Neural progenitor cell (in vitro differentiated cells): ENCODE data around the gene SARDH. TPM values are rescaled to one million over a fixed set of nuclear protein-coding genes. Genes with fewer than 3 reads are reported as not detected.

Experiments
- DNase-seq: peaks from one replicate; pipeline ENCODE4 v3.0.0-alpha.2; 2016; ENCODE audit warnings: low spot score
- H2AFZ ChIP-seq: fragments of 200-600 bp; sonication (generic); replicated peaks from 2 replicates; pipeline ENCODE4 v1.6.1; 2016; ENCODE audit warnings: antibody characterized with exemption
- H3F3A ChIP-seq: fragments of 200-600 bp; sonication (generic); 2 replicates; pipeline ENCODE4 v1.6.1; 2016; ENCODE audit warnings: antibody characterized with exemption, low read depth
- H3K27ac ChIP-seq: fragments of 200-600 bp; sonication (generic); 2 replicates; pipeline ENCODE4 v1.5.1; 2016; ENCODE audit warnings: mild to moderate bottlenecking
- H3K27me3 ChIP-seq: fragments of 200-600 bp; sonication (generic); 2 replicates; pipeline ENCODE4 v1.6.1; 2016; ENCODE audit warnings: mild to moderate bottlenecking, moderate library complexity
- H3K36me3 ChIP-seq: fragments of 200-600 bp; sonication (generic); 2 replicates; pipeline ENCODE4 v1.5.1; 2016
- H3K4me1 ChIP-seq: fragments of 200-600 bp; sonication (generic); 2 replicates; pipeline ENCODE4 v1.6.1; 2016; ENCODE audit warnings: mixed run types
- H3K4me2 ChIP-seq: fragments of 200-600 bp; sonication (generic); 2 replicates; pipeline ENCODE4 v1.6.1; 2016
- H3K4me3 ChIP-seq: fragments of 200-600 bp; sonication (generic); 2 replicates; pipeline ENCODE4 v1.5.1; 2016
- H3K79me2 ChIP-seq: fragments of 200-600 bp; sonication (generic); 2 replicates; pipeline ENCODE4 v1.6.1; 2016; ENCODE audit warnings: low read depth
- H3K9ac ChIP-seq: fragments of 200-600 bp; sonication (generic); 2 replicates; pipeline ENCODE4 v1.6.1; 2016
- H3K9me3 ChIP-seq: fragments of 200-600 bp; sonication (generic); 2 replicates; pipeline ENCODE4 v1.5.1; 2016; ENCODE audit warnings: low read depth
- H4K20me1 ChIP-seq: fragments of 200-600 bp; sonication (generic); 2 replicates; pipeline ENCODE4 v1.6.1; 2016; ENCODE audit warnings: low read depth
- H3K27ac Mint-ChIP-seq: 3 replicates; pipeline ENCODE4 v1.8.0; 2021; ENCODE audit warnings: mixed read lengths
- H3K27me3 Mint-ChIP-seq: 2 replicates; pipeline ENCODE4 v1.8.0; 2022; ENCODE audit warnings: low read depth, mild to moderate bottlenecking, inconsistent platforms, moderate library complexity, mixed read lengths; ENCODE audit not compliant: insufficient read depth
- H3K36me3 Mint-ChIP-seq: 3 replicates; pipeline ENCODE4 v1.8.0; 2021; ENCODE audit warnings: mixed read lengths
- H3K4me1 Mint-ChIP-seq: 3 replicates; pipeline ENCODE4 v1.8.0; 2021; ENCODE audit warnings: mixed read lengths
- H3K4me3 Mint-ChIP-seq: 3 replicates; pipeline ENCODE4 v1.8.0; 2021; ENCODE audit warnings: mild to moderate bottlenecking, moderate library complexity, mixed read lengths
- H3K9me3 Mint-ChIP-seq: 3 replicates; pipeline ENCODE4 v1.8.0; 2020; ENCODE audit warnings: mixed read lengths
- CTCF ChIP-seq: fragments of 200-600 bp; sonication (generic); IDR thresholded peaks from 2 replicates; pipeline ENCODE4 v1.5.1; 2017; ENCODE audit warnings: antibody characterized with exemption, mild to moderate bottlenecking
- EZH2 ChIP-seq: fragments of 200-600 bp; sonication (generic); IDR thresholded peaks from 2 replicates; pipeline ENCODE4 v1.6.1; 2017; ENCODE audit warnings: antibody characterized with exemption, mild to moderate bottlenecking, moderate library complexity
- EZH2phosphoT487 ChIP-seq: fragments of 200-600 bp; sonication (generic); IDR thresholded peaks from 2 replicates; pipeline ENCODE4 v1.6.1; 2017; ENCODE audit warnings: antibody characterized with exemption
- total RNA-seq: library from RNA; depleted of rRNA; stranded (reverse); fragments of >200 nt; gene quantifications from 2 replicates; pipeline ENCODE4 v1.2.3, GENCODE V29; 2015; ENCODE audit warnings: low replicate concordance

SARDH gene
- total RNA-seq, 1 donor from 2014 or later: 3.9 TPM

GRCh38 chr9:133703591-133704399 is 34.4 kb downstream of the SARDH start:
- H3K36me3 ChIP-seq: no peaks in the 10 kb centered on the region
- no peaks in the 10 kb centered on the region for H3K9me3 ChIP-seq
- no peaks in the 10 kb centered on the region for H3K36me3 Mint-ChIP-seq
- peaks cover 17% of the 10 kb centered on the region for H3K4me1 Mint-ChIP-seq
- H4K20me1 ChIP-seq: no peaks in the 10 kb centered on the region
- no peak overlapping the region for H2AFZ ChIP-seq
- no peak overlapping the region for H3K27ac Mint-ChIP-seq
- no peaks in the 10 kb centered on the region for H3F3A ChIP-seq
- H3K27me3 ChIP-seq: no peaks in the 10 kb centered on the region
- peaks cover 12% of the 10 kb centered on the region for H3K4me1 ChIP-seq
- H3K9me3 Mint-ChIP-seq: no peaks in the 10 kb centered on the region
- no peak overlapping the region for H3K27ac ChIP-seq
- H3K9ac ChIP-seq: no peak overlapping the region
- no peak overlapping the region for H3K4me2 ChIP-seq
- H3K4me3 ChIP-seq: no peak overlapping the region
- H3K79me2 ChIP-seq: no peaks in the 10 kb centered on the region
- no peak overlapping the region for H3K4me3 Mint-ChIP-seq
- H3K27me3 Mint-ChIP-seq: peaks cover 5% of the 10 kb centered on the region
- TF ChIP-seq EZH2: no peak
- TF ChIP-seq EZH2phosphoT487: no peak
- no peak for TF ChIP-seq CTCF
- no peak for DNase-seq

- Mint-ChIP-seq H3K27ac (no peak overlapping the region), H3K4me3 (no peak overlapping the region), H3K36me3 (peaks cover 1% of the 10 kb centered on the region), H3K9me3 (no peaks in the 10 kb centered on the region), H3K4me1 (peaks cover 17% of the 10 kb centered on the region), H3K27me3 (peaks cover 5% of the 10 kb centered on the region)
- H3K27ac ChIP-seq: no peak overlapping the region
- H3K4me1 ChIP-seq: peaks cover 12% of the 10 kb centered on the region
- peak overlapping the region; percentile 45 for H2AFZ ChIP-seq
- DNase-seq: no peak
- no peaks in the 10 kb centered on the region for H3K27me3 ChIP-seq
- no peak overlapping the region for H3K9ac ChIP-seq
- TF ChIP-seq CTCF (no peak), EZH2phosphoT487 (no peak), EZH2 (no peak)
- peak overlapping the region; percentile 3 for H3K4me2 ChIP-seq
- H3K9me3 ChIP-seq: no peaks in the 10 kb centered on the region
- H3K36me3 ChIP-seq: no peaks in the 10 kb centered on the region
- H3K79me2 ChIP-seq: no peaks in the 10 kb centered on the region
- H3K4me3 ChIP-seq: no peak overlapping the region
- H3F3A ChIP-seq: no peaks in the 10 kb centered on the region
- no peaks in the 10 kb centered on the region for H4K20me1 ChIP-seq
These were observed 35.2 kb downstream of the SARDH start for GRCh38 chr9:133702798-133703590.

GRCh38 chr9:133701981-133702797 is 36.0 kb downstream of the SARDH start:
- Histone ChIP-seq H4K20me1 (no peaks in the 10 kb centered on the region), H3K4me2 (peak overlapping the region; percentile 3), H2AFZ (peak overlapping the region; percentile 45), H3K4me3 (no peak overlapping the region), H3F3A (no peaks in the 10 kb centered on the region), H3K9ac (peak overlapping the region; percentile 27), H3K27me3 (no peaks in the 10 kb centered on the region), H3K79me2 (no peaks in the 10 kb centered on the region), H3K9me3 (no peaks in the 10 kb centered on the region), H3K27ac (no peak overlapping the region), H3K36me3 (no peaks in the 10 kb centered on the region), H3K4me1 (peaks cover 12% of the 10 kb centered on the region)
- Mint-ChIP-seq H3K9me3 (no peaks in the 10 kb centered on the region), H3K36me3 (peaks cover 1% of the 10 kb centered on the region), H3K27ac (no peak overlapping the region), H3K27me3 (peaks cover 5% of the 10 kb centered on the region), H3K4me3 (no peak overlapping the region), H3K4me1 (peaks cover 17% of the 10 kb centered on the region)
- no peak for DNase-seq
- TF ChIP-seq EZH2phosphoT487 (no peak), EZH2 (no peak), CTCF (no peak)
